Measurements from ENCODE around the gene HEPACAM.

The HEPACAM gene

GRCh38 chr11:124920870-124921609, 14.8 kb downstream of the HEPACAM start:
- Histone ChIP-seq H3K4me3 (ENCODE audit: low read depth in 1 of 2, low read length in 1 of 2) (peak overlapping the region; percentile 60 to 70), H3K36me3 (no peaks in the 10 kb centered on the region), H3K27me3 (peaks cover 27% of the 10 kb centered on the region), H3K4me1 (ENCODE audit: control insufficient read depth in 1 of 2, insufficient read depth in 1 of 2, low read depth in 1 of 2, low read length in 1 of 2) (peaks cover 7 to 40% of the 10 kb centered on the region in 2 experiments), H3K9me3 (no peaks in the 10 kb centered on the region), H3K27ac (peak overlapping the region; percentile 62)
- no peak for TF ChIP-seq CTCF (IDR thresholded peaks at IDR 0.05)

- Histone ChIP-seq H3K4me1 (ENCODE audit: control insufficient read depth in 1 of 2, insufficient read depth in 1 of 2, low read depth in 1 of 2, low read length in 1 of 2) (peaks cover 7 to 40% of the 10 kb centered on the region in 2 experiments), H3K36me3 (no peaks in the 10 kb centered on the region), H3K27me3 (peaks cover 27% of the 10 kb centered on the region), H3K27ac (no peak overlapping the region), H3K9me3 (no peaks in the 10 kb centered on the region), H3K4me3 (ENCODE audit: low read depth in 1 of 2, low read length in 1 of 2) (peak overlapping the region; percentile 60 to 70)
- no peak for TF ChIP-seq CTCF (IDR thresholded peaks at IDR 0.05)
Measured at GRCh38 chr11:124920356-124920755, 15.5 kb downstream of the HEPACAM start.

GRCh38 chr11:124919898-124920297, 15.9 kb downstream of the HEPACAM start:
- H3K4me1 ChIP-seq (ENCODE audit: control insufficient read depth in 1 of 2, insufficient read depth in 1 of 2, low read depth in 1 of 2, low read length in 1 of 2): peaks cover 7 to 40% of the 10 kb centered on the region in 2 experiments
- no peak overlapping the region for H3K4me3 ChIP-seq (ENCODE audit: low read depth in 1 of 2, low read length in 1 of 2)
- peaks cover 27% of the 10 kb centered on the region for H3K27me3 ChIP-seq
- H3K27ac ChIP-seq: no peak overlapping the region
- no peaks in the 10 kb centered on the region for H3K36me3 ChIP-seq
- no peaks in the 10 kb centered on the region for H3K9me3 ChIP-seq
- no peak for TF ChIP-seq CTCF (IDR thresholded peaks at IDR 0.05)

- H3K27me3 ChIP-seq: peaks cover 27% of the 10 kb centered on the region
Measured at GRCh38 chr11:124918950-124919349, 16.9 kb downstream of the HEPACAM start, which contains the start of gene HEPN1. Gene HEPN1, plus strand, starts transcription at chr11:124919250.

GRCh38 chr11:124917115-124917637, 18.7 kb downstream of the HEPACAM start:
- TF ChIP-seq CTCF (IDR thresholded peaks at IDR 0.05): no peak
- H3K36me3 ChIP-seq: no peaks in the 10 kb centered on the region
- peaks cover 16% of the 10 kb centered on the region for H3K27me3 ChIP-seq
- peak overlapping the region; percentile 65 for H3K27ac ChIP-seq
- no peaks in the 10 kb centered on the region for H3K9me3 ChIP-seq
- peaks cover 7 to 40% of the 10 kb centered on the region in 2 experiments for H3K4me1 ChIP-seq (ENCODE audit: control insufficient read depth in 1 of 2, insufficient read depth in 1 of 2, low read depth in 1 of 2, low read length in 1 of 2)
- no peak overlapping the region for H3K4me3 ChIP-seq (ENCODE audit: low read depth in 1 of 2, low read length in 1 of 2)

More at GRCh38 chr11:124918950-124919349, 16.9 kb downstream of the HEPACAM start, which contains the start of gene HEPN1:
- TF ChIP-seq CTCF (IDR thresholded peaks at IDR 0.05): no peak
- Histone ChIP-seq H3K4me1 (ENCODE audit: control insufficient read depth in 1 of 2, insufficient read depth in 1 of 2, low read depth in 1 of 2, low read length in 1 of 2) (peaks cover 7 to 40% of the 10 kb centered on the region in 2 experiments), H3K27ac (peak within 1 kb of the TSS; percentile 65), H3K36me3 (no peaks in the 10 kb centered on the region), H3K9me3 (no peaks in the 10 kb centered on the region), H3K4me3 (ENCODE audit: low read depth in 1 of 2, low read length in 1 of 2) (no peak within 1 kb of the TSS)

All from neutrophil (primary cell).